Activated CD8-positive, alpha-beta T cell treated with anti-CD3 and anti-CD28 coated beads for 36 hours (primary cell): Measurements from ENCODE around the gene MBNL3. TPM values are rescaled to one million over a fixed set of nuclear protein-coding genes. Genes with fewer than 3 reads are reported as not detected.

Source experiments
- ATAC-seq: fragments of 200-7000 bp; cut with Tn5 transposase; one replicate; pipeline ENCODE4 v1.10.0; 2021; ENCODE audit warnings: mild to moderate bottlenecking, moderate library complexity
- CTCF ChIA-PET: fragments of 350-600 bp; sonication (Branson Sonifier 250); formaldehyde crosslinking; loops from one replicate; lab custom pipeline; 2021; ENCODE audit warnings: antibody characterized with exemption; lab: Charles Lee
- POLR2A ChIA-PET: fragments of 350-600 bp; sonication (Branson Sonifier 250); formaldehyde crosslinking; loops from one replicate; lab custom pipeline; 2021; ENCODE audit warnings: antibody characterized with exemption; lab: Charles Lee
- DNase-seq: peaks from one replicate; pipeline ENCODE4 v3.0.0-alpha.2; 2020
- H3K27ac Mint-ChIP-seq: one replicate; pipeline ENCODE4 v1.8.0; 2021; ENCODE audit warnings: mild to moderate bottlenecking, mixed read lengths
- H3K27me3 Mint-ChIP-seq: one replicate; pipeline ENCODE4 v1.8.0; 2021; ENCODE audit warnings: mixed read lengths
- H3K36me3 Mint-ChIP-seq: one replicate; pipeline ENCODE4 v1.8.0; 2021; ENCODE audit warnings: low read depth, mixed read lengths
- H3K4me1 Mint-ChIP-seq: one replicate; pipeline ENCODE4 v1.8.0; 2021; ENCODE audit warnings: low read depth, mixed read lengths
- H3K4me3 Mint-ChIP-seq: one replicate; pipeline ENCODE4 v1.8.0; 2021; ENCODE audit warnings: mild to moderate bottlenecking, moderate library complexity, mixed read lengths
- H3K9me3 Mint-ChIP-seq: one replicate; pipeline ENCODE4 v1.8.0; 2021; ENCODE audit warnings: mixed read lengths
- intact Hi-C: fragments of 100-400 bp; cut with micrococcal nuclease; formaldehyde crosslinking; loops from one replicate; pipeline ENCODE4 v1.10.0; 2022
- total RNA-seq, 2 experiments: library from RNA; stranded (reverse); gene quantifications; one replicate each; pipeline ENCODE4 v1.2.3, GENCODE V29; 2021
- TF ChIP-seq, protein P1 (sequence below): fragments of 200-600 bp; IDR thresholded peaks from one replicate; pipeline ENCODE4 v1.8.0; 2022; ENCODE audit warnings: antibody characterized with exemption, mild to moderate bottlenecking

MBNL3 gene
- total RNA-seq, 2 experiments from 2014 or later, result 19.8 to 23.3 TPM

GRCh38 chrX:132443196-132444135 lies 45.4 kb downstream of the MBNL3 start:
- POLR2A ChIA-PET, result no interaction called here

GRCh38 chrX:132442691-132443090 lies 46.1 kb downstream of the MBNL3 start:
- ChIA-PET POLR2A (no interaction called here), CTCF (interaction anchor here (1.1 kb wide), 1 partner anchor 20 kb away, joined by 6 read pairs; no protein-coding TSS in a partner anchor)
- intact Hi-C loops, result no loop called here
- no peak overlapping the region for H3K27ac Mint-ChIP-seq
- H3K4me3 Mint-ChIP-seq, result no peak overlapping the region
- TF ChIP-seq, protein P1, sequence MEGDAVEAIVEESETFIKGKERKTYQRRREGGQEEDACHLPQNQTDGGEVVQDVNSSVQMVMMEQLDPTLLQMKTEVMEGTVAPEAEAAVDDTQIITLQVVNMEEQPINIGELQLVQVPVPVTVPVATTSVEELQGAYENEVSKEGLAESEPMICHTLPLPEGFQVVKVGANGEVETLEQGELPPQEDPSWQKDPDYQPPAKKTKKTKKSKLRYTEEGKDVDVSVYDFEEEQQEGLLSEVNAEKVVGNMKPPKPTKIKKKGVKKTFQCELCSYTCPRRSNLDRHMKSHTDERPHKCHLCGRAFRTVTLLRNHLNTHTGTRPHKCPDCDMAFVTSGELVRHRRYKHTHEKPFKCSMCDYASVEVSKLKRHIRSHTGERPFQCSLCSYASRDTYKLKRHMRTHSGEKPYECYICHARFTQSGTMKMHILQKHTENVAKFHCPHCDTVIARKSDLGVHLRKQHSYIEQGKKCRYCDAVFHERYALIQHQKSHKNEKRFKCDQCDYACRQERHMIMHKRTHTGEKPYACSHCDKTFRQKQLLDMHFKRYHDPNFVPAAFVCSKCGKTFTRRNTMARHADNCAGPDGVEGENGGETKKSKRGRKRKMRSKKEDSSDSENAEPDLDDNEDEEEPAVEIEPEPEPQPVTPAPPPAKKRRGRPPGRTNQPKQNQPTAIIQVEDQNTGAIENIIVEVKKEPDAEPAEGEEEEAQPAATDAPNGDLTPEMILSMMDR, result no peak
- H3K36me3 Mint-ChIP-seq, result no peaks in the 10 kb centered on the region
- H3K27me3 Mint-ChIP-seq, result no peaks in the 10 kb centered on the region
- H3K9me3 Mint-ChIP-seq, result peaks cover 7% of the 10 kb centered on the region
- DNase-seq, result no peak
- ATAC-seq, result no peak
- H3K4me1 Mint-ChIP-seq, result peaks cover 10% of the 10 kb centered on the region

More at GRCh38 chrX:132443196-132444135, 45.4 kb downstream of the MBNL3 start:
- Mint-ChIP-seq H3K4me3 (no peak overlapping the region), H3K36me3 (no peaks in the 10 kb centered on the region), H3K27ac (no peak overlapping the region), H3K4me1 (peaks cover 10% of the 10 kb centered on the region), H3K27me3 (no peaks in the 10 kb centered on the region), H3K9me3 (peaks cover 7% of the 10 kb centered on the region)
- DNase-seq (no peak), ATAC-seq (no peak)
- CTCF ChIA-PET, result interaction anchor here (1.1 kb wide), 1 partner anchor 19 kb away, joined by 6 read pairs; no protein-coding TSS in a partner anchor
- intact Hi-C loops, result no loop called here
- TF ChIP-seq, protein P1, result no peak

DNA sequence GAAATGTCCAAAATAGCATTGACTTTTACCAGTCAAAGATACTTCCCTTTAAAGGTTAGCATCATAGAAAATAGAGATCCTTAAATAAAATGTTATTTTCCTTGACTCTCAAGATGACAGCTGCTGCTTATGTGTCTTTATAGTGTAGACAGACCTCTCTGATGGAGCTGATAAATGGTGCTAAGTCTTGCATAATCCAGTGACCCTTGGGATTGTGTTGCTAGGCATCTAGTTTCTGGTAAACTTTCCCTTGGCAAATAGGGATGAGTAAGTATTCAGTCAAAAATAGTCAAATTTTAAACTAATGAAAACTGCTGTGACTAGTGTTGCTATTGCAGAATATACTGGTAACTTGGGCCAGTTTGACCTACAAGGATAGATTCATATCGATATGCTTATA lies 53.6 kb downstream of the MBNL3 start:
- intact Hi-C loops, result no loop called here
- TF ChIP-seq, protein P1, result no peak
- H3K4me3 Mint-ChIP-seq, result no peak overlapping the region
- H3K27ac Mint-ChIP-seq, result no peak overlapping the region
- CTCF ChIA-PET, result no interaction called here
- ATAC-seq, result no peak
- no peaks in the 10 kb centered on the region for H3K27me3 Mint-ChIP-seq
- POLR2A ChIA-PET, result no interaction called here
- no peaks in the 10 kb centered on the region for H3K4me1 Mint-ChIP-seq
- DNase-seq, result no peak
- no peaks in the 10 kb centered on the region for H3K9me3 Mint-ChIP-seq
- H3K36me3 Mint-ChIP-seq, result peaks cover 5% of the 10 kb centered on the region

GRCh38 chrX:132433551-132433950 lies 55.3 kb downstream of the MBNL3 start:
- intact Hi-C loops, result no loop called here
- no peak overlapping the region for H3K27ac Mint-ChIP-seq
- TF ChIP-seq, protein P1, result no peak

DNA sequence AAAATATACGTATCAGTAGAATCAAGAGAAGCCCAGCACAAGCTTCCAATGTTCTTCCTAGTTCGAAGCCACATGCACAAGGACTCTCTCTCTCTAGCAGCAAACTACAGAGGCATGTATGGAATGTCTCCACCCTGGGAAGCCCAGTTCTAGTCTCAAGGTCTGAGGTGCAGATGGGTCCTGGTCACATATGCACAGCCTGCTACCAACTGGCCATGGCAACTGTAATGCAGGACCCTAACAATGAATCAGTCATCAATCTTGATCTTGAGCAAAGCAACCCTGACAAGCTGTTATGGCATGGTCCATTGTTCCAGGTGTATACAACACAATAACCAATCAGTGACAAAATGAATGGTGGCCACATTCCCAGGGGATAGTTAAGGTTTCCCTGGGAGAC lies 55.8 kb downstream of the MBNL3 start:
- Mint-ChIP-seq H3K4me3 (no peak overlapping the region), H3K36me3 (peaks cover 5% of the 10 kb centered on the region), H3K27ac (no peak overlapping the region), H3K4me1 (no peaks in the 10 kb centered on the region), H3K9me3 (no peaks in the 10 kb centered on the region), H3K27me3 (no peaks in the 10 kb centered on the region)
- intact Hi-C loops, result no loop called here
- ChIA-PET POLR2A (no interaction called here), CTCF (no interaction called here)
- TF ChIP-seq, protein P1, result no peak
- DNase-seq (no peak), ATAC-seq (no peak)

More at GRCh38 chrX:132433551-132433950, 55.3 kb downstream of the MBNL3 start:
- peaks cover 5% of the 10 kb centered on the region for H3K36me3 Mint-ChIP-seq
- H3K4me1 Mint-ChIP-seq, result no peaks in the 10 kb centered on the region
- no peak overlapping the region for H3K4me3 Mint-ChIP-seq
- H3K9me3 Mint-ChIP-seq, result no peaks in the 10 kb centered on the region
- H3K27me3 Mint-ChIP-seq, result no peaks in the 10 kb centered on the region
- DNase-seq (no peak), ATAC-seq (no peak)
- POLR2A ChIA-PET, result no interaction called here
- CTCF ChIA-PET, result no interaction called here
